ENCODE data around the gene CYP27A1. TPM values are rescaled to one million over a fixed set of nuclear protein-coding genes. Genes with fewer than 3 reads are reported as not detected.
A peak's percentile ranks its signal among the peaks of the same experiment; 100 is the strongest.

CYP27A1 gene
- total RNA-seq, 1 experiment from 2014 or later, result 57.1 TPM

GRCh38 chr2:218821605-218822211, 39.8 kb downstream of the CYP27A1 start:
- DNase-seq (ENCODE audit: low read depth, low spot score), result no peak
- in situ Hi-C loops (cut with HindIII; ENCODE audit: low pct_unique_long_range_greater_than_20kb, low sequenced_read_pairs), result no loop called here

- in situ Hi-C loops (cut with HindIII; ENCODE audit: low pct_unique_long_range_greater_than_20kb, low sequenced_read_pairs), result no loop called here
- DNase-seq (ENCODE audit: low read depth, low spot score), result no peak
Observed at GRCh38 chr2:218822622-218823021, 40.7 kb downstream of the CYP27A1 start.

GRCh38 chr2:218823196-218823855, 41.4 kb downstream of the CYP27A1 start:
- in situ Hi-C loops (cut with HindIII; ENCODE audit: low pct_unique_long_range_greater_than_20kb, low sequenced_read_pairs), result no loop called here
- DNase-seq (ENCODE audit: low read depth, low spot score), result no peak

- DNase-seq (ENCODE audit: low read depth, low spot score), result no peak
- in situ Hi-C loops (cut with HindIII; ENCODE audit: low pct_unique_long_range_greater_than_20kb, low sequenced_read_pairs), result no loop called here
Observed at GRCh38 chr2:218824004-218824403, 42.1 kb downstream of the CYP27A1 start.

GRCh38 chr2:218826791-218827190, 44.8 kb downstream of the CYP27A1 start:
- no peak for DNase-seq (ENCODE audit: low read depth, low spot score)
- in situ Hi-C loops (cut with HindIII; ENCODE audit: low pct_unique_long_range_greater_than_20kb, low sequenced_read_pairs), result no loop called here

GRCh38 chr2:218827701-218828476, 45.9 kb downstream of the CYP27A1 start:
- in situ Hi-C loops (cut with HindIII; ENCODE audit: low pct_unique_long_range_greater_than_20kb, low sequenced_read_pairs), result no loop called here
- DNase-seq (ENCODE audit: low read depth, low spot score), result no peak

GRCh38 chr2:218828477-218828778, 46.5 kb downstream of the CYP27A1 start:
- DNase-seq (ENCODE audit: low read depth, low spot score), result no peak

GRCh38 chr2:218829868-218830451, 48.0 kb downstream of the CYP27A1 start:
- no peak for DNase-seq (ENCODE audit: low read depth, low spot score)
- in situ Hi-C loops (cut with HindIII; ENCODE audit: low pct_unique_long_range_greater_than_20kb, low sequenced_read_pairs), result no loop called here

More at GRCh38 chr2:218828477-218828778, 46.5 kb downstream of the CYP27A1 start:
- in situ Hi-C loops (cut with HindIII; ENCODE audit: low pct_unique_long_range_greater_than_20kb, low sequenced_read_pairs), result no loop called here

GRCh38 chr2:218830526-218831306, 48.8 kb downstream of the CYP27A1 start:
- in situ Hi-C loops (cut with HindIII; ENCODE audit: low pct_unique_long_range_greater_than_20kb, low sequenced_read_pairs), result no loop called here

GRCh38 chr2:218831378-218831990, 49.5 kb downstream of the CYP27A1 start, which contains the start of gene PRKAG3:
Gene PRKAG3, minus strand, starts transcription at chr2:218831803.
- no peak for DNase-seq (ENCODE audit: low read depth, low spot score)
- in situ Hi-C loops (cut with HindIII; ENCODE audit: low pct_unique_long_range_greater_than_20kb, low sequenced_read_pairs), result no loop called here

More at GRCh38 chr2:218830526-218831306, 48.8 kb downstream of the CYP27A1 start:
- DNase-seq (ENCODE audit: low read depth, low spot score), result no peak

- in situ Hi-C loops (cut with HindIII; ENCODE audit: low pct_unique_long_range_greater_than_20kb, low sequenced_read_pairs), result no loop called here
- no peak for DNase-seq (ENCODE audit: low read depth, low spot score)
Observed at GRCh38 chr2:218832081-218832480, 50.1 kb downstream of the CYP27A1 start.

- no peak for DNase-seq (ENCODE audit: low read depth, low spot score)
- in situ Hi-C loops (cut with HindIII; ENCODE audit: low pct_unique_long_range_greater_than_20kb, low sequenced_read_pairs), result no loop called here
Observed at GRCh38 chr2:218832520-218832919, 50.6 kb downstream of the CYP27A1 start.

GRCh38 chr2:218833023-218833609, 51.2 kb downstream of the CYP27A1 start:
- in situ Hi-C loops (cut with HindIII; ENCODE audit: low pct_unique_long_range_greater_than_20kb, low sequenced_read_pairs), result no loop called here

GRCh38 chr2:218834685-218835084, 52.7 kb downstream of the CYP27A1 start:
- in situ Hi-C loops (cut with HindIII; ENCODE audit: low pct_unique_long_range_greater_than_20kb, low sequenced_read_pairs), result no loop called here
- DNase-seq (ENCODE audit: low read depth, low spot score), result no peak

More at GRCh38 chr2:218833023-218833609, 51.2 kb downstream of the CYP27A1 start:
- no peak for DNase-seq (ENCODE audit: low read depth, low spot score)

- DNase-seq (ENCODE audit: low read depth, low spot score), result no peak
- in situ Hi-C loops (cut with HindIII; ENCODE audit: low pct_unique_long_range_greater_than_20kb, low sequenced_read_pairs), result no loop called here
Observed at GRCh38 chr2:218837495-218837894, 55.5 kb downstream of the CYP27A1 start.

GRCh38 chr2:218839430-218839829, 57.5 kb downstream of the CYP27A1 start:
- in situ Hi-C loops (cut with HindIII; ENCODE audit: low pct_unique_long_range_greater_than_20kb, low sequenced_read_pairs), result no loop called here
- DNase-seq (ENCODE audit: low read depth, low spot score), result peak; percentile 46

GRCh38 chr2:218839888-218840287, 57.9 kb downstream of the CYP27A1 start:
- in situ Hi-C loops (cut with HindIII; ENCODE audit: low pct_unique_long_range_greater_than_20kb, low sequenced_read_pairs), result no loop called here
- DNase-seq (ENCODE audit: low read depth, low spot score), result no peak

Measured in SK-MEL-5 (cell line).